SH-SY5Y (cell line): ENCODE results near the gene CEBPE.

Source experiments
- GATA2 ChIP-seq: IDR thresholded peaks from 2 replicates; pipeline ENCODE4 v1.6.1; 2011; ENCODE audit warnings: mild to moderate bottlenecking, low read depth, low read length
- GATA3 ChIP-seq: IDR thresholded peaks from 2 replicates; pipeline ENCODE4 v1.6.1; 2011; ENCODE audit warnings: low read depth, mild to moderate bottlenecking, low read length, moderate library complexity

DNA sequence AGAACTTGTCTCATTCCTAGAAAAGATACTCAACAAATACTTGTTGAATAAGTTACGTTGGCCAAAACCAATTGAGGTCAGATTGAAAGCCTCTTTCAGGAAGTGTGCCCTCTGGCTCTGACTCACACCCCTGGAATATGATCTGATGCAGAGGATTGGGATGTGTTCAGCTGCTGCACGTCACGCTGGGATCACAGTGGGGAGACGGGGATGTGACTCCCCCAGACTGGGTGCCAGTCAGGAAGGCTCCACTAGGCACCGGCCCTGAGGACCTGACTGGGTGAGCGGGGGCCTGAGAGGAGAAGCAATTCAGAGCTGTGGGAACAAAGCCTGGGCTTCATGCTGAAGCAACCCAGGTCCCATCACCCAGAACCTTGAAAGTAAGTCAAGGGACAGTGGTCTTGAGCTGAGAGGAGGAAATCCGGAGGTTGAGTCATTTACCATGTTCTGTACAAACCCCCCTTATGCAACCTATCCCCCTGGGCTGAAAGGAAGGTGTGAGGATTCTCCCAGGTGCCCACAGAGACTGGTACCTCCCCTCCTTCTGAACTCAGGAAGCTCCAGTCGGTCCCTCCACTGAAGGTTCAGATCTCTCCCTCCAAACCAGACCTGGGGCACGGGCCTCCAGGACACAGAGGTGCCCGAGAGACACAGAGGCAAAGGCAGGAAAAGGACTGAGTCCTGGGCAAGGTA is 3.9 kb downstream of the CEBPE start:
- no peak for TF ChIP-seq GATA2
- no peak for TF ChIP-seq GATA3
